CMK (cell line): ENCODE measurements around the gene LRIG1.

Experiments
- DNase-seq: peaks from one replicate; pipeline ENCODE4 v3.0.0-alpha.2; 2010; ENCODE audit warnings: low read depth

LRIG1 gene

DNA sequence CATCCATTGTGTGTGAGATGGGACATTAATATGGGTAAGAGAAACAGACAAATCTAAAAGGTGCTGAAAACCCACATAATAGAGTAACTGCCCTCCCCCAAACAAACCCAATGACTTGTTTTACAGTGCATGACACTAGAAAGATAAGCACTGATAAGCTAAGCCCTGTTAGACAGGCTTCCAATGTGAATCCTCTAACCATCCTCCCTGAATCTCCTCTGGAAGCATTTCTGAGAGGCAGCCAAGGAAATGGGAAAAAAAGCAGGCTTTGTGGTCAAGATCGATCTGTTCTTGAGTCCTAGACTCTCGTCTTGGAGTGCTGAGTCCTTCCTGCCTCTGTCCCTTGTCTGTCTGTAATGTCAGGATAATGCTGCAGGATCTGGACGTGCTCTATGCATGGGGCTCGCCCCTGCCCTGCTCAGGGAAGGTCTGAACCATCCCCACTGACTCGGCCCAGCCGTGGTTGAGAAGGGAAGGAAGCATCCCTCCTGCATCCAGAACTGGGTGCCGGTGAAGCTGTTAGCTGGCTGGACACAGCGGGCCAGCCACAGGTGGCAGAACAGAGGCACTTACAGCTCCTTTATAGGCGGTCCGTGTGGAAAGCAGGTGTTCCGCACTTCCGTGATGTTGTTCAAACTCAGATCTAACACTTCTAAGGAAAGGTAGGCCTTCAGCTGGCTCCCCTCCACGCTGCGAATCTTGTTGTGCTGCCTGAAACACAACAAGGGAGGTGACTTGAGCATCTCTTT is 84.1 kb downstream of the LRIG1 start:
- DNase-seq = no peak

DNA sequence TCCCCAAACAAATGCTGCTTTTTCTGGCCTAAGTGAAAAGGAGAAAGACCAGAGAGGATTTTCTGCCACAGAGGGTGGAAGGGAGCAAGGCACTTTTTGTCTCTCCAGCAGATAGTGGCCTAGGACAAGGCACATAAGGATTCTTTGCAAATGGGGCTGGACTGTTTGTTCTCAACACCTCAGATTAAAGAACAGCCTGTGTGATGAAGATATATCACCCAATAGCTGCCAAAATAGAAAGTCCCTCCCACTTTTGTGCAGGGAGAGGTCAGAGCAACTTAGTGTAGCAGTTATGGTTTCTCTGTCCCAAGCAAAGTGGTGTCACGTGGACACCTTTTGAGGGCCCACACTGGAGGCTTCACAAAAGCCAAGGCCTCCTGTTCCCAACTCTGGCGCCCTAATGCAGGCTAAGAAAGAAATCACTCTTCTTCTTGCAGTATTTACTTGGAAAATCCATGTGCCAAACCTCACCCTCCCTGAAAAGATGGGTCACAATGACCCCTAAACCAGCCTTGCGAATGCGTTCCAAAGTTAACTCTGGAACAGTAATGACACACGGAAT is 84.9 kb downstream of the LRIG1 start:
- DNase-seq = no peak

DNA sequence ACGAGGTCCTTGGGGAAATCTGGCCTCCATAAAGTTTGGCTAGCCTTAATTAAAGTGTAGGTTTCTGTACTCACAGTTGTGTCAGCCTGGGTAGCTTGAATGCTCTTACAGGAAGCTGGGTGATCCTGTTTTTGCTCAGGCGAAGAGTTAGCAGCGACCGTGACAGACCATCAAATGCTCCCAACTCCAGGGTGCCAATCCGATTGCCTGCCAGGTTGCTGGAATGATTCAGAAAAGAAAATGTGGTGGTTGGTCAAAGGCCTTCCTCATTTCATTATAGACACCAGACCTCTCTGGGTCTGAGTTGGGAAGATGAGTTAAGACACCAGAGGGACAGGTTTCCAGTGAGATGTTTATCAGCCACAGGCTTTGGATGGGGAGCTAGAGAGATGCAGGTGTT is 86.0 kb downstream of the LRIG1 start:
- no peak for DNase-seq

DNA sequence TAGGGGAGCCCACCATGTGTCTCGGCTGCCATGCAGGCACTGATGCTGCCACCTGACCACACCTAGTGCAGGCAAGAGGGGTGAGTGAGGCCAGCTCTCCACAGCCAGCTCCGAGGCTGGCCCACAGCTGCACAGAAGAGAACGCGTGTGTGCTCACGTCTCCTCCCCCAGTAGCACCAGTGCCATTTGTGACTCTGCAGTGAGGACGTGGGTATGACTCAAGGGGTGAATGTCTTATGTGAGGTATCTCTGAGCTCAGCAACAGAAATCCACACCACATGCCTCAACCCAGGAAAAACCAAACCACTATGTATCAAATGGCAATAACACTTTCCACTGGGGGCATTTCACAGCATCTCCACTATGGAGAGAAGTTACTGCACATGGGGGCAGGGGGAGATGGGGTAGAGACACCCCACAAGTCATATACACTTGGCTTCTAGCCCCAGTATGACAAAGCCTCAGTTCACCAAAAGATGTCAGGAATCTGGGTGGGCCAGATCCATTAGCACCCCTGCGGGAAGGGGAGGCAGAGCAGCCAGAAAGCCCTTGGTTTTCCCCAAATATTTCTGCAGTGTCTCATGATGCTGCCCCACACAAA is 87.6 kb downstream of the LRIG1 start:
- DNase-seq = no peak

GRCh38 chr3:66411961-66412887 is 88.6 kb downstream of the LRIG1 start:
- no peak for DNase-seq

DNA sequence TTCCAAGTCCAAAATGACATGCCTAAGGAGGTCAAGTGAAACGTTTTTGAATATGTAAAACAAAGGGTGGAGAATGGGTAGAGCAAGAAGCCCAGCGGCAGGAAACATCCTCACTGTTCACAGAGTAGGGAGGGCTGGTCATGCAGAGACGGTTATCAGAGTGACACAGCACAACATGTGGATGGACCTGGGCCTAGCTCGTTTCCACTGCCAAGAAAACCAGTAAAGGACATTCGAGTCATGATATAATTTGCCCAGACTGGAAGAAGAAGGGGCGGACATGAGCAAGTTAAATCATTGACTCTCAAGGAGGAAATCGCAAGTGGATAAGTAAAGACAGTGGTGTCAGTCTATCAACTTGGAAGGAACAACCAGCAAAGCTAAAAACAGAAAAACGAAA is 89.3 kb downstream of the LRIG1 start:
- no peak for DNase-seq

GRCh38 chr3:66410976-66411375 is 89.8 kb downstream of the LRIG1 start:
- DNase-seq = no peak

GRCh38 chr3:66409771-66410754 is 90.8 kb downstream of the LRIG1 start:
- no peak for DNase-seq

DNA sequence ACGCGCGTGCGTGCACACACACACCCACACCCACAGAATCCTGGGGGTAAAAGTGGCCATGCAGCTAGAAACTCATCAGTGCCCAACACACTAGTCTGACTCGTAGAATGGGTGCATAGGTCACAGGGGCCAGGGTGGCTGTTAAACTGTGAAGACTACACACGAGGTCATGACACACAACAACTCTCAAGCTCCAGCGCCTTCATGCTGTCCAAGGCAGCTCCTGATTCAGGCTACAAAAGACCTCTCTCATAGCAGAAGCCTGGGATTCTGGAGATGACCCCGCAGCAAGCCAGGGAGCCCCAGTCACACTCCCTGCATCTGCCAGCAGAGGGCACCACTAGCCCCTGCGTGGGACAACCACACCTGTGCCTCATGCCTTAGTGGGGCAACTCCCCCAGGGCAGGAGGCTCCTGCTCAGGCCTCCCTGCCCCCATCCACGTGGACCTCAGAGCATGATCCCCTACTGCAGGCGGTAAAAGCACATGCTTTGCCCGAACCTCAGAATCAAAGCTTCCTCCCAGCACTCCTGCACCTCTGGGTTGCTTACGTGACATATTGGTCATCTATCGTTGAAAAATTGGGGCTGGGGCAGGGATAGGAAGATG is 93.1 kb downstream of the LRIG1 start:
- peak; percentile 14 for DNase-seq

- DNase-seq = no peak
These were observed 93.8 kb downstream of the LRIG1 start for GRCh38 chr3:66406831-66407610.

DNA sequence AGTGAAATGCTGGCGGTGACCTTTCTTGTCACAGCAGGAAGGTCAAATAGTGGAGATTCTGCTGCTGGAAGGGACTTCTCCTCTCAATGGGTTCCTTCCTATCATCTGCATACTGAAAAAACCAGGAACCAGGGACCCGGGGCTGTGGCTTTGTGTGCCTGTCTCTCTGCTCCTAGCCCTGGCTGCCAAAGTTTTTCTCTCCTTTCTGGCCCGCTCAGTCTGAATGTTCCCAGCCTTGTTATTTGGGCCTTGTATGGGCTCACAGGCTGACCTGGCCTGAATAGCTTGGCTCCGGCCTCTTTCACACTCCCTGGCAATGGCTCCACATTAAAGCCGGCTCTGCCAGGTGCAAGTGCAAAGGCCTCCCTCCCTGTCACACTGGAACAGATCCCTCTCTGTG is 94.7 kb downstream of the LRIG1 start:
- DNase-seq = no peak

GRCh38 chr3:66405701-66406091 is 95.1 kb downstream of the LRIG1 start:
- no peak for DNase-seq

GRCh38 chr3:66404903-66405700 is 95.7 kb downstream of the LRIG1 start:
- DNase-seq = no peak

- DNase-seq = no peak
These were observed 96.6 kb downstream of the LRIG1 start for GRCh38 chr3:66404197-66404596.

DNA sequence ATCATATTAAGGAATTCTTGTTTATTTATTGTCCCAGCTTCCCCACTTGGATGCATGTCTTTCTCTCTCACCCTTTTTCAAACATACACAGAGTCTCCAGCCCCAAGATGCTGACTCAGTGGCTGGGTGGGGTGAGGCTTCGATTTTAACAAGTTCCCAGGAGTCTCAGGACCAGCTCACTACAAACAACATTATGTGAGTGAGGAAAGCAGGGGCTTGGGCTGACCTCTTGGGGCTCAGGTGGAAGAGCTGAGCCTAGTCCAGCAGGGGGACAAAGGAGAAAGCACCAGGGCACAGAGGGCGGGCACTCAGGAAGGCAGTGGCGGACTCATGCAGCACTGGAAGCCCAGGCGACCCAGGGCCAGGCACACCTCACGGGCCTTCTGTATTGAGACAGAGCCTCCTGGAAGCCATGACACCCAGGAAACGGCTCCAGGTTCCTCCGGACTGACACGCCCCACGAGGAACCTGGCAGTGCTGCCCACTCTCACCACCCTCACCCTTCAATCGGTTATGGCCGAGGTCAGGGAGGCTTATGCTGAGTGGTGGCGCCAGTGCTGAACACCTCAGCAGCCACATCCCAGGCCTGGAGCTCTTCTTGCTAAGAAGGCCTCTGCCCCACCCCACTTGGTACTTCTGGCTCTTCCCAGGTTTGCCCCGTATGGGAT is 97.4 kb downstream of the LRIG1 start:
- DNase-seq = no peak

- DNase-seq = no peak
These were observed 98.1 kb downstream of the LRIG1 start for GRCh38 chr3:66402596-66403290.

- DNase-seq = no peak
These were observed 98.9 kb downstream of the LRIG1 start for GRCh38 chr3:66401675-66402491.
